Stimulated activated CD8-positive, alpha-beta memory T cell treated with anti-CD3 and anti-CD28 coated beads, Interleukin-4, amount 100 ng/mL, for 24 hours (primary cell): Measurements from ENCODE around the gene TNIK.

Experiments used
- DNase-seq: peaks from one replicate; pipeline ENCODE4 v3.0.0-alpha.2; 2020; ENCODE audit warnings: low read depth

Gene TNIK

GRCh38 chr3:171416666-171417065 is 43.5 kb downstream of the TNIK start:
- DNase-seq: no peak

- no peak for DNase-seq
Observed at GRCh38 chr3:171416061-171416460, 44.1 kb downstream of the TNIK start.

GRCh38 chr3:171415070-171415469 is 45.1 kb downstream of the TNIK start:
- DNase-seq: no peak

- no peak for DNase-seq
Observed at GRCh38 chr3:171412473-171412872, 47.7 kb downstream of the TNIK start.

- DNase-seq: no peak
Observed at GRCh38 chr3:171412054-171412453, 48.2 kb downstream of the TNIK start.

- no peak for DNase-seq
Observed at GRCh38 chr3:171410186-171410585, 50.0 kb downstream of the TNIK start.

- DNase-seq: no peak
Observed at GRCh38 chr3:171407759-171408158, 52.4 kb downstream of the TNIK start.

- no peak for DNase-seq
Observed at GRCh38 chr3:171404376-171404967, 55.7 kb downstream of the TNIK start.

- no peak for DNase-seq
Observed at GRCh38 chr3:171402281-171402680, 57.9 kb downstream of the TNIK start.

GRCh38 chr3:171401432-171401831 is 58.8 kb downstream of the TNIK start:
- DNase-seq: no peak

- DNase-seq: no peak
Observed at GRCh38 chr3:171399842-171400241, 60.4 kb downstream of the TNIK start.

- DNase-seq: no peak
Observed at GRCh38 chr3:171398343-171398742, 61.9 kb downstream of the TNIK start.

GRCh38 chr3:171397089-171397488 is 63.1 kb downstream of the TNIK start:
- no peak for DNase-seq

GRCh38 chr3:171396048-171396447 is 64.2 kb downstream of the TNIK start:
- DNase-seq: no peak

GRCh38 chr3:171393032-171393744 is 67.0 kb downstream of the TNIK start:
- DNase-seq: no peak

- DNase-seq: no peak
Observed at GRCh38 chr3:171391432-171391831, 68.8 kb downstream of the TNIK start.

GRCh38 chr3:171390051-171390941 is 69.9 kb downstream of the TNIK start:
- DNase-seq: no peak

- DNase-seq: no peak
Observed at GRCh38 chr3:171389491-171389890, 70.7 kb downstream of the TNIK start.

- DNase-seq: no peak
Observed at GRCh38 chr3:171388527-171388926, 71.7 kb downstream of the TNIK start.

- no peak for DNase-seq
Observed at GRCh38 chr3:171387062-171387461, 73.1 kb downstream of the TNIK start.

- no peak for DNase-seq
Observed at GRCh38 chr3:171385086-171385485, 75.1 kb downstream of the TNIK start.

GRCh38 chr3:171384101-171384891 is 75.9 kb downstream of the TNIK start:
- DNase-seq: no peak
